Stimulated activated CD4-positive, alpha-beta T cell treated with anti-CD3 and anti-CD28 coated beads, Interleukin-1b, Interleukin-23, amount 100 ng/mL, for 4 hours (primary cell): ENCODE measurements around the gene HGS.

Experiments used
- DNase-seq, 2 donors: peaks; one replicate each; pipeline ENCODE4 v3.0.0-alpha.2; 2020; ENCODE audit warnings: low read depth in 2 of 2

HGS gene

DNA sequence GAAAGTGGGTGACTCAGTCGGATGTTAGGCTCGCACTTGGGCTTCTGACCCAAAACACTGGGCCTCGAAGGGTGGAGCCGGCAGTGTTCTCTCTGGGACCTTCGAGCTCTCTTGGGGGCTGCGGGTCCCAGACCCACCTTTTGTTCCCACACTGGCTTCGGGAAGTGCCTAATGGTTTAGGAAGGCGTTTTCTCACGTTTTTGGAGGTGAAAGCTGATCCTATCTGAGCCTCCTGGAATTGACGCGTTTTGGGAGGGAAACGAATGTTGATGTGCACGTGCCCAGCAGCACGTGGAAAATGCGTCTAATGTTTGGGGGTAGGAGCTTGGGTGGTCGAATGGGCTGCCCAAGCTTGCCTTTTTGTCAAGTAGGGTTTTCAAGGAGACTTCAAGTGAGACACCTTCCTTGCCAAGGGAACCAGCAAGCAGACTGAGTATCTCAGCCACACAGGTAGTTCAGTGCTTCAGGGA lies 666 bp downstream of the HGS start:
- DNase-seq = no peak

DNA sequence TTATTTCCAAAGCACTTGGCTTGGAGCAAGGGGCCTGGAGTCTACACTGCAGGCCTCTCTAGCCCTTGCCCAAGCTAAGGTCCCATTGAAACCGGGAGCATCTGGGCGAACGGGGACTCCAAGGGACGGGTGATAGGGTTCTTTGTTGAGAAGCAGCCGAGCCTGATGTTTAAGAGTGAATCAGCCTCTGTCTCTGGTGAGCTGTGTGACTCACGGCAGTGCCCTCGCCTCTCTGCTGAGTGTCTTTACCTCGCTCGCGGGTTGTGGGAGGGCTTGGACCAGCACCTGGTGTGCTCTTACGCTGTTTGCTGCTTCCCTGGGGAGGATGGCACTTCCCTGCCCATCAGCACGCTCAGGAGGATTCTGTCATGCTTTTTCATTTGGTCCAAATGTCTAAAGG lies 1.3 kb downstream of the HGS start:
- DNase-seq = peak; percentile 37 to 39

DNA sequence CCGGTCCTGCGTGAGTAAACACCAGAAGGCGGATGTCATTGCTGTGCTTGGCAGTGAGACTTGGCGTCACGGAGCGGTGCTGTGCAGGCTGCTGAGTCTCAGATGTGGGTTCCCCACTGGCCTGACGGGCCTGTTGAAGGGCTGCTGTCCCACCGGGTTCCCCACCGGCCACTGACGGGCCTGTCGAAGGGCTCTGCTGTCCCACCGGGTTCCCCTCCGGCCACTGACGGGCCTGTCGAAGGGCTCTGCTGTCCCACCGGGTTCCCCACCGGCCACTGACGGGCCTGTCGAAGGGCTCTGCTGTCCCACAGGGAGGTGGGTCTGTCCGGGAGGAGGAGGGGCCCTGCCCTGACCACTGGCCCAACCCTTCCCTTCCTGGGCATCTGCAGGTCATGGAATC lies 2.8 kb downstream of the HGS start:
- no peak for DNase-seq

DNA sequence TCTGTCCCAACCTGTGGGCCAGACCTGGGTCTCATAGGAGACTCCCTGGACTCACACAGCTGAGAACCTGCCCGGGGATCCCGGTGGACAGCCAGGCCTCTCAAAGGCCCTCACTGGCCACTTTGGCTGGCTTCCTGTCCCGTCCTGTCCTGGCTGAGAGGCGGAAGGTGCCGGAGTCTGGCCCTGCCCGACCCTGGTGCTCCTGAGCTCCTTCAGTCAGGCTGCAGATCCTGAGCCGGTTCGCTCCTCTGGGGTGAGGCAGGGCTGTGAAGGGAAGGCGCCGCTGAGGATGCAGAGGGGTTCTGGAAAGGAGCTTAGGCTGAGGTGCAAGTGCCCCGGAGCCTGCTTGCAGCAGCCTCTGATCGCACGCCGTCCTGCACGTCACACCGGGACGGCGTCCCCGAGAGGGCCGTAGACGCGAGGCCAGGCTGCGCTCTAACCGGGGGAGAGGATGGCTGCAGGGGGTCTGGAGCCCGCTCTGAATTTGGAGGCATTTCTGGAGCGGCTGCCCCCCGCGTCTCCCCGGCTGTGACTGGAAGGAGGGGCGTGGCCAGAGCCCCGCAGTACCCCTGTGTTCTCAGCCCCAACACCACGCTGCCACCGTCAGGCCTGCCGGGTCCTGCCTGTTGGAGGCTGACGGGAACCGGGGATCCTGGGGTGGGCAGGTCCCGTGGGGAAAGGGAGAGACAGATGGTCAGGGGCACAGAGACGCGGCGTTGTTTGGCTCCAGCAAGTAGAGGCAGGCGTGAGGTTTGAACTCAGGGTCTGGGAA lies 4.1 kb downstream of the HGS start:
- no peak for DNase-seq

DNA sequence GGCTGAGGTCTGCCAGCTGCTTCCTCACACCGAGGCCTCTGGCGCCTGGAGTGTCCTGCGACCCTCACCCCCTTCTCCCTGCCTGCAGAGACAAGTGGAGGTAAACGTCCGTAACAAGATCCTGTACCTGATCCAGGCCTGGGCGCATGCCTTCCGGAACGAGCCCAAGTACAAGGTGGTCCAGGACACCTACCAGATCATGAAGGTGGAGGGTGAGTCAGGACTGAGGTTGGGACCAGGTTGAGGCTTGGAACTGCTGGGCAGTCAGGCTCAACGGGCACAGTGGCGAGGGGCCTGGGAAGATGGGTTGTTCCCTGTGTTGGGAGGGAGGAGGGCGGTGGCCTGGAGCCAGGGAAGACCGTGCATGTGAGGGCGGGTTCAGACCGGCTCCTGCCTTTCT lies 4.8 kb downstream of the HGS start:
- no peak for DNase-seq

DNA sequence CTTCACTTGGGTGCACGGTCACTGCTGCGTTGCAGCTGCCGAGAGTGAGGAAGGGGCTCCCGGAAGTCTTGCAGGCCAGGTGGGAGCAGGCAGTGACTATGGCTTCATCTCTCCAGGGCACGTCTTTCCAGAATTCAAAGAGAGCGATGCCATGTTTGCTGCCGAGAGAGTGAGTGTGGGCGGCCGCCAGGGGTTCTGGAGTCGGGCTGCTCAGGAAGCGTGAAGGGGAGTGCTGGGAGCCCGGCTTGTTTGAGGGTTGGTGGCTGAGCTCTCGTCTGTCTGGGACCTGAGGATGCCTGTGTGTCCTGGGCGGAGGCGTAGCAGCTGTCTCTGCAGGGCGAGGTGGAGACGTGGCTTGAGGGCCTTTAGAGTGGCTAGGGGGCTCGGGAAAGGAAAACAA lies 6.3 kb downstream of the HGS start:
- DNase-seq = no peak

DNA sequence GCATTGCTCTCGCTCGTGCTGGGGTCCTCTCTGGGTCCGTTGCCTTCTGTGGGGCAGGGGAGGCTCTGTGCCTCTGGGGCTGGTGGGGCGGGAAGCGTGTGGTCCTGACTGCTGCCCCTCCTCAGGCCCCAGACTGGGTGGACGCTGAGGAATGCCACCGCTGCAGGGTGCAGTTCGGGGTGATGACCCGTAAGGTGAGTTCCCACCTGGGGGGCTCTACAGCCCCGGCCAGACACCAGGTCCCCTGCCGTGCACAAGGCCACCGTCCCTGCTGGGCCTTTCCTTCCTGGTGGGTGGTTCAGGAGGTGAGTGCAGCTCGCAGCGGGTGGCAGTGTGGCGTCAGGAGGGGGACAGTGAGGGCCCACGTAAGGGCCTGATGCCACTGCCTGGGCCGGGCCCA lies 6.7 kb downstream of the HGS start:
- no peak for DNase-seq

DNA sequence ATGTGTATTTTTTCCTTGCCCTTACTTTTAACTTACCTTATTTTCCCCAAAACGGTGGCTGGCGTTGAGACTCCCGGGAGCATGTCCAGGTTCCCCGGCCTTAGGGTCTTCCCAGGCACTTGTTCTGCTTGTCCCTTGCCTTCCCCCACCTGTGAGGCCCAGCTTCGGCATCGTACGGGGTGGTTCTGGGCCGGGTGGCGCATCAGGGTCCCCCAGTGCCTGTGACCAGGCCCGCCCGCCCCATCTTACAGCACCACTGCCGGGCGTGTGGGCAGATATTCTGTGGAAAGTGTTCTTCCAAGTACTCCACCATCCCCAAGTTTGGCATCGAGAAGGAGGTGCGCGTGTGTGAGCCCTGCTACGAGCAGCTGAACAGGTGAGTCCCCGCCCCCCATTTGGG lies 7.4 kb downstream of the HGS start:
- no peak for DNase-seq

DNA sequence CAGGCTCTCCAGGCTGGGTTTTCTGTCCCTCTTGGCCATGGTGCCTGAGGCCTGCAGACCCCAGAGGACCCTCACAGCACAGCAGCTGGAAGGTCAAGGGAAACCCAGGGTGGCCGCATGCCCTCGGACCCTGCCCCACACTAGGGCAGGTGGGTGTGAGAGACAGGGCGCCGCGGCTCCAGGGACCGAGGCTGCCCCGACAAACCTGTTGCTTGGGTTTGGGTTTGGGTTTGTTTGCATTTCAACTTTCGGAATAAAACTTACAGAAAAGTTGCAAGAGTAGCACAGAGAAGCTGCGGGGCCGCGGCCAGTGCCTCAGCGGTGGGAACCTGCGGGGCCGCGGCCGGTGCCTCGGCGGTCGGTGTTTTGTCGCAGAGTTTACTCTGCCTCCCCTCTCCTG lies 7.8 kb downstream of the HGS start:
- DNase-seq = no peak

DNA sequence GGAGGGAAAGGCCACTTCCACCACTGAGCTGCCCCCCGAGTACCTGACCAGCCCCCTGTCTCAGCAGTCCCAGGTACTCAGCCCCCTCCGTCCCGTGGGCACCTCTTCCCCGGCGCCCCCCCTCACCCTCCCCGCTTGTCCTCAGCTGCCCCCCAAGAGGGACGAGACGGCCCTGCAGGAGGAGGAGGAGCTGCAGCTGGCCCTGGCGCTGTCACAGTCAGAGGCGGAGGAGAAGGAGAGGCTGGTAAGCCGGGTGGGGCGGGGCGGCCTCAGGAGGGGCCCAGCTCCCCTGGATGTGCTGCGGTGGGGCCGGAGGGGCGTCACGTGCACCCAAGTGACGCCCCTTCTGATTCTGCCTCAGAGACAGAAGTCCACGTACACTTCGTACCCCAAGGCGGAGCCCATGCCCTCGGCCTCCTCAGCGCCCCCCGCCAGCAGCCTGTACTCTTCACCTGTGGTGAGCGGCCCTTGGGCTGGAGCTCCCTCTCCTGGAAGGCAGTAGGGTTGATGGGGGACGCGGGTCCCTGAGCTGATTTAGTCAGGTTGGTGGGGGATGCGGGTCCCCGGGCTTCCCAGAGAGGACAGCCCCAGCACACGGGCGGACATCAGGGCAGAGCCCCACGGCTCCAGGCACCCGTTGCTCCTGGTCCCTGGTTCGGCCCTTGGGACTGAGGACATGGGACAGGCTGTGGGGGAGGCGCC lies 9.8 kb downstream of the HGS start:
- no peak for DNase-seq

DNA sequence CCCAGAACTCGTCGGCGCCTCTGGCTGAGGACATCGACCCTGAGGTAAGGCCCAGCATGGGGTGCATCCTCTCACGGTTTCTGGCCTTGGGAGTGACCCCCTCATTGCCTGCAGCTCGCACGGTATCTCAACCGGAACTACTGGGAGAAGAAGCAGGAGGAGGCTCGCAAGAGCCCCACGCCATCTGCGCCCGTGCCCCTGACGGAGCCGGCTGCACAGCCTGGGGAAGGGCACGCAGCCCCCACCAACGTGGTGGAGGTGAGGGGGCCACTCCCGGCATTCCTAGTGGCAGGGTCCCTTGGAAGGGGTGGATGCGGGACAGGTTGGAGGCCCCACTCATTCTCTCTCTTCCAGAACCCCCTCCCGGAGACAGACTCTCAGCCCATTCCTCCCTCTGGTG lies 11.0 kb downstream of the HGS start:
- DNase-seq = no peak

DNA sequence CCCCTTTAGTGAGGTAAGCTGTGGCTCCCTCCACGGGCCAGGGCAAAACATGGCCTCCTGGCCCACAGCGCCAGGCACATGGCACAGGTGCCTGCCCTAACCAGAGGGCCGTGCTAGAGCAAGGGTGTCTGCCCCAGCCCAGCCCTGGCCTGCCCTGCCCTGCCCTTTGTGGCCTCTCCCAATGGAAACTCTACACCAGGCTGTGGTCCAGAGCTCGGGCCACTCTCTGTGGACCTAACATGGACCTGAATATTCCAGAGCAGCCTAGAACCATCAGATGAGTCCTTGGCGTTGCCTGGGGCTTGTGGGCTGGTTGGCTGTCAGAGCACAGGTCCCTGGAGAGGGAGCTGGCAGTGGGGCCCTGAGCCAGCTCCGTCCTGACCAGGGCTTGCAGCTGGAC lies 11.4 kb downstream of the HGS start:
- DNase-seq = no peak

DNA sequence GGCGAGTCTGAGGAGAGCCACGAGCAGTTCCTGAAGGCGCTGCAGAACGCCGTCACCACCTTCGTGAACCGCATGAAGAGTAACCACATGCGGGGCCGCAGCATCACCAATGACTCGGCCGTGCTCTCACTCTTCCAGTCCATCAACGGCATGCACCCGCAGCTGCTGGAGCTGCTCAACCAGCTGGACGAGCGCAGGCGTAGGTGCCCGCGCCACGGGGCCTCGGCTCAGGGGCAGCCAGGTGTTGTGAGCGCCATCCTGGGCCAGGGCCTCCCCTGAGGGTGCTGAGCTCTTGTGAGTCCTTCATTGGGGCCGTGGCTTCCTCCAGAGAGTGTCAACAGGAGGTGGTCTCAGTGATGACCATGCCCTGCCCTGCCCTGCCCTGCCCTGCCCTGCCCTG lies 12.0 kb downstream of the HGS start:
- DNase-seq = no peak

DNA sequence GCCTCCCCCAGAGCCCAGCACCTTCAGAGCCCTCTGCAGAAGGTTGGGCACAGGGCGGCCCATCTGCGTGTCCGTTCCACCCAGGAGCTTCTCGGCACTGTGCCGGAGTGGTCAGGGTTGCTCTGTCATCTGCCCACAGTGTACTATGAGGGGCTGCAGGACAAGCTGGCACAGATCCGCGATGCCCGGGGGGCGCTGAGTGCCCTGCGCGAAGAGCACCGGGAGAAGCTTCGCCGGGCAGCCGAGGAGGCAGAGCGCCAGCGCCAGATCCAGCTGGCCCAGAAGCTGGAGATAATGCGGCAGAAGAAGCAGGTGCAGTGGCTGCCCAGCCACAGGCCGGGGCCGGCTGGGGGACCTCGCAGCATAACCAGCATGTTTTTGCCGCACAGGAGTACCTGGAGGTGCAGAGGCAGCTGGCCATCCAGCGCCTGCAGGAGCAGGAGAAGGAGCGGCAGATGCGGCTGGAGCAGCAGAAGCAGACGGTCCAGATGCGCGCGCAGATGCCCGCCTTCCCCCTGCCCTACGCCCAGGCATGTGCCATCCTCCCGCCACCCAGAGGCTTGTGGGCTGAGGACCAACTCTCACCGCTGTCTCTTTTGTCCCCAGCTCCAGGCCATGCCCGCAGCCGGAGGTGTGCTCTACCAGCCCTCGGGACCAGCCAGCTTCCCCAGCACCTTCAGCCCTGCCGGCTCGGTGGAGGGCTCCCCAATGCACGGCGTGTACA lies 12.6 kb downstream of the HGS start:
- no peak for DNase-seq

DNA sequence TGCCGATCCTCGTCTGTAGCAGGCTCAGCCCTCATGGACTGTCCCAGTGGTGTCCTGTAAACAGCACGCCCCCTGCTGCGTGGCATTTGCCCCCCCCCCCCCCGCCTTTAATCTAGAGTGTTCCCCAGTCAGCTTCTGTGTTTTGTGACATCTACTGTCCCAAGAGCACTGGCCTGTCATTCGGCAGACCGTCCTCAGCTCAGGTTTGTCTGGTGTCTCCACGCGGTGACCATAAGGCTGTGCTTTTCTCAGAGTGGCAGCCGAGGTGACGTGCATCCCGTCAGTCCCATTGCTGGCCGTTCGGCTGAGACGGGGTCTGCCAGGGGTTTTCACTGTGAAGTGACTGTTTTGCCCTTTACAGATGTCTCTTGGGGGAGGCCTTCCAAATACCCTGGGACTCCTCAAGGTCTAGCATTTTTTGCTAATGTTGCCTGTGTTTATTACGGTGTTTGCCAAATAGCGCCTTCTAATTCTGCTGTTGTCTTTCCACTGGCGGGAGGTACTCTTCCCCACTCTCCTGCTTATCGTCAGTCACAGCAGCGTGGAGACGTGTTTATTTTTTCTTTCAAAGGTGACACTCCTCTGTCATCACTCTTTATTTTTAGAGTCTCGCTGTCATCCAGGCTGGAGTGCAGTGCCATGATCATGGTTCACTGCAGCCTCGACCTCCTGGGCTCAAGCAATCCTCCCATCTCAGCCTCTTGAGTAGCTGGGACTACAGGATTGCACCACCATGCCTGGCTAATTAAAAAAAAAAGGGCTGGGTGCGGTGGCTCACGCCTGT lies 13.6 kb downstream of the HGS start:
- no peak for DNase-seq

DNA sequence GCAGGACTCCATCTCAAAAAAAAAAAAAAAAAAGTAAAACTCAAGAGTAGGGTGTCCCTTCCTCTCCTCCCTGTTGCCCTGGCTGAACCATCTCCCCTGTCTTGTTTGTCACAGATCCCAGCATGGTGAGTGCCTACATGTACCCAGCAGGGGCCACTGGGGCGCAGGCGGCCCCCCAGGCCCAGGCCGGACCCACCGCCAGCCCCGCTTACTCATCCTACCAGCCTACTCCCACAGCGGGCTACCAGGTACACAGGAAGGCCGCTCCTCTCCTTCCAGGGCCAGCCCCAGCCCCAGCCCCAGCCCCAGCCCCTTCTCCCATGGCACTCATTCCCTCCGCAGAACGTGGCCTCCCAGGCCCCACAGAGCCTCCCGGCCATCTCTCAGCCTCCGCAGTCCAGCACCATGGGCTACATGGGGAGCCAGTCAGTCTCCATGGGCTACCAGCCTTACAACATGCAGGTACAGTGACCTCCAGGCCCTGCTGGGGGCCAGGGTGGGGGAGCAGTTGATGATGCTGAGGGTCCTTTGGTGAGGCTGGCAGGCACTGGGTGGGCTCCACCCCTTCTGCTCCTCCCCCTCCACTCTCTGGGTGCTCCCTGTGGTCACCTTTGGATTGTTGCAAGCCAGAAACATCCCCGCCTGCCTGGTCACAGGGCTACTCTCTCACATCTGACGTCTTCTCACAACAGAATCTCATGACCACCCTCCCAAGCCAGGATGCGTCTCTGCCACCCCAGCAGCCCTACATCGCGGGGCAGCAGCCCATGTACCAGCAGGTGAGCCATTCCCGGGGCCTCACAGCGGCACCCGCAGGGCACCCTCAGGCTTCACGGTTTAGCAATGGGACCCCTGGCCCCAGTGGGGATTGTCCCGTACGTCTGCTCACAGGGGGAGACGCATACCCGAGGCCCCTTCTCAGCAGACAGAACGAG lies 16.8 kb downstream of the HGS start:
- DNase-seq = no peak

DNA sequence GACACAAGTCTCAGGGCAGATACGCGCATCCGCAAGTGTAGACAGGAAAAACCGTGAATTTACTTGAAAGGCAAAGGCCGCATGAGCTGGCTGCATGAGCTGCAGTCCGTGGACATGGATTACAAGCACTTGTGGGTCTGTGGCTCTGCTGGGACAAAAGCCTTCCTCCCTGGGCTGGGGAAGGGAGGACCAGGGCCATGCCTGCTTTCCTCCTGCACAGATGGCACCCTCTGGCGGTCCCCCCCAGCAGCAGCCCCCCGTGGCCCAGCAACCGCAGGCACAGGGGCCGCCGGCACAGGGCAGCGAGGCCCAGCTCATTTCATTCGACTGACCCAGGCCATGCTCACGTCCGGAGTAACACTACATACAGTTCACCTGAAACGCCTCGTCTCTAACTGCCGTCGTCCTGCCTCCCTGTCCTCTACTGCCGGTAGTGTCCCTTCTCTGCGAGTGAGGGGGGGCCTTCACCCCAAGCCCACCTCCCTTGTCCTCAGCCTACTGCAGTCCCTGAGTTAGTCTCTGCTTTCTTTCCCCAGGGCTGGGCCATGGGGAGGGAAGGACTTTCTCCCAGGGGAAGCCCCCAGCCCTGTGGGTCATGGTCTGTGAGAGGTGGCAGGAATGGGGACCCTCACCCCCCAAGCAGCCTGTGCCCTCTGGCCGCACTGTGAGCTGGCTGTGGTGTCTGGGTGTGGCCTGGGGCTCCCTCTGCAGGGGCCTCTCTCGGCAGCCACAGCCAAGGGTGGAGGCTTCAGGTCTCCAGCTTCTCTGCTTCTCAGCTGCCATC lies 17.7 kb downstream of the HGS start:
- DNase-seq = no peak

DNA sequence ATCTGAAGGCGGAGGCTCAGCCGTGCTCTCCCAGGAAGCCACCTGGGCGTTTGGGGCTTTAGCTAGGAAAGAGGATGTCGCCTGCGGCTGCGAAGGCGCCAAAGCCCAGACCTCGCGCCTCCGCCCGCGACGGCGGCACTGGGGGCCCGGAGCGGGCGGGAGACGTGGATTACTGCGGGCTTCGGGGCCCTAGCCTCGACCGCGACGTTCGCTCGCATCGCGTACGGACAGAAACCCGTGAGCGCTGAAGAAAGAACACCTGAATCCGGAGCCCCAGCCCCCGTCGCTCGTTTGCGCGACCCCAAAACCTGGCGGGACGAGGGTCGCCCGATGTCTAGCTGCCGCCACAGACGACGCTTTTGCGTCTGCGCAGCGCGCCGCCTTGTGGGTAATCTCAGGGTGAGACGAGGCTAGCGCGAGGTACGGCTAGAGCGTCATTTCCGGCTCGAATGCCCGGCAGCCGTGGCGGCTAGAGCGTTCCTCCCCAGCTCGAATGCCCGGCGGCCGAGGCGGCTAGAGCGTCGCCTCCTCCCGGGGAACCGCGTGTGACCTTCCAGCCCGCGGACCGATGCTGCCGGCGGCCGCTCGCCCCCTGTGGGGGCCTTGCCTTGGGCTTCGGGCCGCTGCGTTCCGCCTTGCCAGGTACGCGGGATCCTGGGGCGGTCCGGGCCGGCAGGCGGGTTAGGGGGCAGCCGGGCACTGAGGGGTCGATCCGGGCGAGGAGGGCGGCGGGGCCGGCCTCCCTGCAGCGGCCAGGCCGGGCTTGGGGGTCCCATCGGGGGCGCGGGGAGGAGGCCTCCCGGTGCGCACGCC lies 19.3 kb downstream of the HGS start, which contains the start of gene MRPL12:
TSS of gene MRPL12 (plus strand) at position 434 of the 813 bp plus-strand sequence. CDS start at position 569, 135 bp downstream.
- DNase-seq = peak; percentile 76 to 85
